CD14-positive monocyte (primary cell): ENCODE measurements around the gene MYZAP. TPM values are rescaled to one million over a fixed set of nuclear protein-coding genes. Genes with fewer than 3 reads are reported as not detected.

Source experiments
- DNase-seq, 3 donors: peaks; one replicate each; pipeline ENCODE4 v3.0.0-alpha.2; 2011 to 2022
- H2AFZ ChIP-seq: 2 replicates; pipeline ENCODE4 v1.6.0; 2012; ENCODE audit warnings: mild to moderate bottlenecking, low read depth, low read length, inconsistent platforms; ENCODE audit not compliant: insufficient read depth, poor library complexity, severe bottlenecking
- H3K27ac ChIP-seq, 2 donors: 1 replicate in 1 of 2; 2 replicates in 1 of 2; pipeline ENCODE4 v1.5.1; 2012 to 2013; ENCODE audit warnings: low read length in 2 of 2, control low read depth in 1 of 2, inconsistent platforms in 1 of 2, low read depth in 1 of 2, mild to moderate bottlenecking in 1 of 2
- H3K27me3 ChIP-seq, 2 donors: one replicate each; pipeline versions ENCODE4 v1.6.0 to v1.6.1; 2011 to 2013; ENCODE audit warnings: low read length in 2 of 2; ENCODE audit not compliant: control insufficient read depth in 2 of 2, insufficient read depth in 2 of 2
- H3K36me3 ChIP-seq, 2 donors: replicated peaks in 1 of 2; 1 replicate in 1 of 2; 2 replicates in 1 of 2; pipeline versions ENCODE4 v1.5.1 to v1.6.1; 2012 to 2013; ENCODE audit warnings: low read length in 2 of 2, control low read depth in 1 of 2, inconsistent platforms in 1 of 2, mild to moderate bottlenecking in 1 of 2; ENCODE audit not compliant: insufficient read depth in 2 of 2, control insufficient read depth in 1 of 2
- H3K4me1 ChIP-seq, 2 donors: 1 replicate in 1 of 2; 2 replicates in 1 of 2; pipeline versions ENCODE4 v1.5.1 to v1.6.1; 2012 to 2013; ENCODE audit warnings: low read length in 2 of 2, control low read depth in 1 of 2, inconsistent platforms in 1 of 2, mild to moderate bottlenecking in 1 of 2, moderate library complexity in 1 of 2; ENCODE audit not compliant: insufficient read depth in 2 of 2, control insufficient read depth in 1 of 2
- H3K4me2 ChIP-seq: replicated peaks from 2 replicates; pipeline ENCODE3; 2012; ENCODE audit warnings: low read length, moderate library complexity, mild to moderate bottlenecking; ENCODE audit not compliant: poor library complexity, severe bottlenecking; ENCODE audit errors: extremely low read depth
- H3K4me3 ChIP-seq, 3 experiments: fragments of 200-600 bp in 1 of 3; sonication (generic) in 1 of 3; replicated peaks in 1 of 3; 1 replicate in 2 of 3; 2 replicates in 1 of 3; pipeline ENCODE4 v1.5.1; 2011 to 2013; ENCODE audit warnings: low read length in 3 of 3, mild to moderate bottlenecking in 3 of 3, control low read depth in 2 of 3, low read depth in 2 of 3, inconsistent platforms in 1 of 3, moderate library complexity in 1 of 3
- H3K79me2 ChIP-seq: 2 replicates; pipeline ENCODE4 v1.6.0; 2012; ENCODE audit warnings: mild to moderate bottlenecking, control low read depth, inconsistent platforms, low read length, moderate library complexity; ENCODE audit not compliant: insufficient read depth
- H3K9ac ChIP-seq: 2 replicates; pipeline ENCODE4 v1.6.0; 2017; ENCODE audit warnings: low read length, mild to moderate bottlenecking; ENCODE audit not compliant: insufficient read depth, poor library complexity, severe bottlenecking
- H3K9me3 ChIP-seq, 2 donors: replicated peaks in 1 of 2; 1 replicate in 1 of 2; 2 replicates in 1 of 2; pipeline versions ENCODE4 v1.5.1 to v1.6.1; 2012 to 2013; ENCODE audit warnings: low read length in 2 of 2, control low read depth in 1 of 2; ENCODE audit not compliant: control insufficient read depth in 1 of 2, insufficient read depth in 1 of 2
- H4K20me1 ChIP-seq: 2 replicates; pipeline ENCODE4 v1.6.0; 2012; ENCODE audit warnings: mild to moderate bottlenecking, low read length, control low read depth, moderate library complexity; ENCODE audit not compliant: insufficient read depth
- H3K27ac Mint-ChIP-seq, 7 donors: one replicate each; pipeline ENCODE4 v1.8.0; 2020; ENCODE audit warnings: mild to moderate bottlenecking in 7 of 7, mixed read lengths in 7 of 7, moderate library complexity in 6 of 7, inconsistent platforms in 2 of 7
- H3K27me3 Mint-ChIP-seq, 3 donors: one replicate each; pipeline ENCODE4 v1.8.0; 2021 to 2022; ENCODE audit warnings: low read depth in 3 of 3, mild to moderate bottlenecking in 3 of 3, mixed read lengths in 3 of 3, moderate library complexity in 3 of 3, inconsistent platforms in 1 of 3
- H3K36me3 Mint-ChIP-seq, 2 donors: one replicate each; pipeline ENCODE4 v1.8.0; 2020; ENCODE audit warnings: mixed read lengths in 2 of 2, inconsistent platforms in 1 of 2, mild to moderate bottlenecking in 1 of 2
- H3K4me1 Mint-ChIP-seq: one replicate; pipeline ENCODE4 v1.8.0; 2020; ENCODE audit warnings: mild to moderate bottlenecking, mixed read lengths
- H3K4me3 Mint-ChIP-seq, 2 donors: one replicate each; pipeline ENCODE4 v1.8.0; 2020; ENCODE audit warnings: mild to moderate bottlenecking in 2 of 2, mixed read lengths in 2 of 2, moderate library complexity in 1 of 2
- H3K9me3 Mint-ChIP-seq, 7 donors: one replicate each; pipeline ENCODE4 v1.8.0; 2020 to 2022; ENCODE audit warnings: mixed read lengths in 7 of 7, mild to moderate bottlenecking in 6 of 7, moderate library complexity in 6 of 7, inconsistent platforms in 2 of 7
- WGBS: methylation state at CpG from one replicate; pipeline ENCODE4 v1.1.5; 2013; ENCODE audit warnings: missing lambda C conversion rate; ENCODE audit not compliant: insufficient coverage; 5-methylcytosine and 5-hydroxymethylcytosine counted together
- intact Hi-C, 2 donors: fragments of 100-400 bp; cut with micrococcal nuclease; formaldehyde crosslinking; loops; one replicate each; pipeline versions ENCODE4 v1.15.0 to v1.15.1; 2023
- polyA plus RNA-seq, 3 donors: library from polyadenylated mRNA; depleted of rRNA in 1 of 3; unstranded in 2 of 3; stranded (reverse) in 1 of 3; fragments of 300-500 nt in 2 of 3; fragments of >200 nt in 1 of 3; fragmentation: Illumina TruSeq in 2 of 3; gene quantifications; 1 replicate in 2 of 3; 2 replicates in 1 of 3; pipeline ENCODE4 v1.2.3, GENCODE V29; 2012 to 2021
- TF ChIP-seq, protein P1 (sequence below): fragments of 200-600 bp; IDR thresholded peaks from one replicate; pipeline ENCODE4 v1.8.0; 2022; ENCODE audit warnings: antibody characterized with exemption, mild to moderate bottlenecking

The MYZAP gene
- polyA plus RNA-seq, 3 donors: 0.12 to 0.13 TPM; not detected in 1

DNA sequence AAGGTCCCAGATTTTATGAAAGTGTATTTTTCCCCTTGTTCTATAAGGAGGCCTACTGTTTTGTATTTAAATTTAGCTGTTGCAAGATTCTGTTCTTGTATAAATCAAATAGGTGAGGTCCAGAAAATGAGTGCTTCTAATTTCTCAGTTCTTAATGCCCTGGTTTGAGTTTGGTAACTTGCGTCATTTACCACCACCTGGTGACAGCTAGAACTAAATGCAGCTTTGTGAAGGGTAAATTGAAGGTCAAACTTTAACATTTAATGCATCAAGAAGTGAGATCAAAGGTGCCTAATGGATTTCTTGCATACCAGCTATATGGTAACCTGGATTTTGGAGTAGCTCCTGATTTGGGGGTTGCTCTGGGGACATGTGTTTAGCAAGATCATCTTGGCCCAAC lies 64.1 kb downstream of the MYZAP start:
- no peaks in the 10 kb centered on the region for H3K9me3 Mint-ChIP-seq
- no peaks in the 10 kb centered on the region for H3K36me3 Mint-ChIP-seq
- H3K9ac ChIP-seq: no peak overlapping the region
- H3K27ac ChIP-seq: no peak overlapping the region
- intact Hi-C loops: loop anchor here in 1 of 2 donors (10.0 kb wide), 1 partner anchor 101 kb away; no protein-coding TSS in a partner anchor
- no peak overlapping the region for H3K4me3 ChIP-seq
- peaks cover 0 to 2% (median 1%) of the 10 kb centered on the region in 3 donors for H3K27me3 Mint-ChIP-seq
- no peak overlapping the region for H3K4me3 Mint-ChIP-seq
- no peaks in the 10 kb centered on the region for H3K4me1 Mint-ChIP-seq
- no peaks in the 10 kb centered on the region for H3K36me3 ChIP-seq
- no peaks in the 10 kb centered on the region for H3K9me3 ChIP-seq
- no peak overlapping the region for H3K4me2 ChIP-seq
- H3K27me3 ChIP-seq: no peaks in the 10 kb centered on the region
- no CpG with 5 or more reads among the region's 1 CpG for WGBS
- DNase-seq: no peak
- H4K20me1 ChIP-seq: no peaks in the 10 kb centered on the region
- H2AFZ ChIP-seq: no peak overlapping the region
- TF ChIP-seq, protein P1, sequence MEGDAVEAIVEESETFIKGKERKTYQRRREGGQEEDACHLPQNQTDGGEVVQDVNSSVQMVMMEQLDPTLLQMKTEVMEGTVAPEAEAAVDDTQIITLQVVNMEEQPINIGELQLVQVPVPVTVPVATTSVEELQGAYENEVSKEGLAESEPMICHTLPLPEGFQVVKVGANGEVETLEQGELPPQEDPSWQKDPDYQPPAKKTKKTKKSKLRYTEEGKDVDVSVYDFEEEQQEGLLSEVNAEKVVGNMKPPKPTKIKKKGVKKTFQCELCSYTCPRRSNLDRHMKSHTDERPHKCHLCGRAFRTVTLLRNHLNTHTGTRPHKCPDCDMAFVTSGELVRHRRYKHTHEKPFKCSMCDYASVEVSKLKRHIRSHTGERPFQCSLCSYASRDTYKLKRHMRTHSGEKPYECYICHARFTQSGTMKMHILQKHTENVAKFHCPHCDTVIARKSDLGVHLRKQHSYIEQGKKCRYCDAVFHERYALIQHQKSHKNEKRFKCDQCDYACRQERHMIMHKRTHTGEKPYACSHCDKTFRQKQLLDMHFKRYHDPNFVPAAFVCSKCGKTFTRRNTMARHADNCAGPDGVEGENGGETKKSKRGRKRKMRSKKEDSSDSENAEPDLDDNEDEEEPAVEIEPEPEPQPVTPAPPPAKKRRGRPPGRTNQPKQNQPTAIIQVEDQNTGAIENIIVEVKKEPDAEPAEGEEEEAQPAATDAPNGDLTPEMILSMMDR: no peak
- H3K4me1 ChIP-seq: no peaks in the 10 kb centered on the region
- no peaks in the 10 kb centered on the region for H3K79me2 ChIP-seq
- no peak overlapping the region for H3K27ac Mint-ChIP-seq

DNA sequence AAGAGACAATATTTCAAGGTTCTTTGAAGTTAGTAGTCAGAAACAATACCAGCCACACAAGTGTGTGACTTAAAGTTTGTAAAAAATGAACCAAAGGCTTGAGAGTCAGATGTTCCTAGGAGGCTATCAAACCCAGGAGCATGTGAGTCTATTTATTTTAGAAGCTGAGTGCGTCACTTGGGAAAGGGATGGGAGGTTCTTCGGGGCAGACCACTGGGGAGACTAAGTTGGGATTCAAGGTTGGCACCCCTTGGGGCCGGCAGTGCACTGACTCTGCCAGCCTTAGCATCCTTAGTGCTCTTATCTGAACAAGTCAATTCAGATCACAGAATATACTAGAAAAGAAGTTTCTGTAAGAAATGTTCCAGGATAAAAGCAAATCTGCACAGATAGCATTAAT lies 64.7 kb downstream of the MYZAP start:
- H3K9me3 Mint-ChIP-seq: no peaks in the 10 kb centered on the region
- no peaks in the 10 kb centered on the region for H3K36me3 Mint-ChIP-seq
- H3K79me2 ChIP-seq: no peaks in the 10 kb centered on the region
- no peak overlapping the region for H3K4me2 ChIP-seq
- H3K4me1 Mint-ChIP-seq: no peaks in the 10 kb centered on the region
- no peak overlapping the region for H3K9ac ChIP-seq
- DNase-seq: no peak
- TF ChIP-seq, protein P1: no peak
- H3K27me3 Mint-ChIP-seq: peaks cover under 1 to 2% (median 1%) of the 10 kb centered on the region in 3 donors
- H4K20me1 ChIP-seq: no peaks in the 10 kb centered on the region
- H3K4me3 Mint-ChIP-seq: no peak overlapping the region
- intact Hi-C loops: loop anchor here in 1 of 2 donors (10.0 kb wide), 1 partner anchor 102 kb away; no protein-coding TSS in a partner anchor
- H3K27ac Mint-ChIP-seq: no peak overlapping the region
- no peak overlapping the region for H2AFZ ChIP-seq
- H3K4me1 ChIP-seq: no peaks in the 10 kb centered on the region
- H3K27ac ChIP-seq: no peak overlapping the region
- WGBS: 90% methylated on average over 2 of the region's 3 CpGs
- no peak overlapping the region for H3K4me3 ChIP-seq
- H3K36me3 ChIP-seq: no peaks in the 10 kb centered on the region
- H3K27me3 ChIP-seq: no peaks in the 10 kb centered on the region
- H3K9me3 ChIP-seq: no peaks in the 10 kb centered on the region
